ENCODE measurements around the gene LOC128125822.

The LOC128125822 gene

GRCh38 chr6:63573899-63574553, 1.7 kb downstream of the LOC128125822 start:
- 10% methylated on average over 10 of the region's 10 CpGs for WGBS, 2 donors
- H3K4me1 ChIP-seq (ENCODE audit: control insufficient read depth in 1 of 2, insufficient read depth in 2 of 2, low read length in 2 of 2) = no peaks in the 10 kb centered on the region
- no peaks in the 10 kb centered on the region for H3K36me3 ChIP-seq (ENCODE audit: control insufficient read depth in 1 of 2, insufficient read depth in 2 of 2, low read length in 1 of 2)
- DNase-seq (no peak), ATAC-seq (ENCODE audit: low FRiP score) (no peak)
- no peaks in the 10 kb centered on the region for H3K27me3 ChIP-seq (ENCODE audit: control insufficient read depth in 1 of 2, insufficient read depth in 2 of 2, low read length in 1 of 2)
- no peaks in the 10 kb centered on the region for H3K9me3 ChIP-seq (ENCODE audit: control insufficient read depth, low read length)
- intact Hi-C loops (cut with DNase I) = loop anchor here (2.0 to 10.0 kb wide), 3 partner anchors 61 to 128 kb away; partner anchors contain the start of gene PHF3 (in 2 of the 2)
- H3K27ac ChIP-seq (ENCODE audit: low read depth in 1 of 2, low read length in 2 of 2) = peak overlapping the region; percentile 77 to 93
- H3K4me3 ChIP-seq (ENCODE audit: low read length in 2 of 2) = peak overlapping the region; percentile 76 to 90

GRCh38 chr6:63574554-63574900, 2.2 kb downstream of the LOC128125822 start:
- Histone ChIP-seq H3K27me3 (ENCODE audit: control insufficient read depth in 1 of 2, insufficient read depth in 2 of 2, low read length in 1 of 2) (no peaks in the 10 kb centered on the region), H3K36me3 (ENCODE audit: control insufficient read depth in 1 of 2, insufficient read depth in 2 of 2, low read length in 1 of 2) (no peaks in the 10 kb centered on the region), H3K4me1 (ENCODE audit: control insufficient read depth in 1 of 2, insufficient read depth in 2 of 2, low read length in 2 of 2) (no peaks in the 10 kb centered on the region), H3K9me3 (ENCODE audit: control insufficient read depth, low read length) (no peaks in the 10 kb centered on the region), H3K4me3 (ENCODE audit: low read length in 2 of 2) (no peak overlapping the region), H3K27ac (ENCODE audit: low read depth in 1 of 2, low read length in 2 of 2) (no peak overlapping the region)
- intact Hi-C loops (cut with DNase I) = loop anchor here (5.0 to 10.0 kb wide), 2 partner anchors 60 to 128 kb away; partner anchors contain the start of gene PHF3 (in 1 of the 2)
- 78% methylated on average over 2 of the region's 2 CpGs for WGBS, 2 donors
- no peak for ATAC-seq (ENCODE audit: low FRiP score)
- DNase-seq = no peak

- Histone ChIP-seq H3K27ac (ENCODE audit: low read depth in 1 of 2, low read length in 2 of 2) (no peak overlapping the region), H3K27me3 (ENCODE audit: control insufficient read depth in 1 of 2, insufficient read depth in 2 of 2, low read length in 1 of 2) (no peaks in the 10 kb centered on the region), H3K36me3 (ENCODE audit: control insufficient read depth in 1 of 2, insufficient read depth in 2 of 2, low read length in 1 of 2) (peaks cover 0 to 2% of the 10 kb centered on the region in 2 donors), H3K4me1 (ENCODE audit: control insufficient read depth in 1 of 2, insufficient read depth in 2 of 2, low read length in 2 of 2) (no peaks in the 10 kb centered on the region), H3K4me3 (ENCODE audit: low read length in 2 of 2) (no peak overlapping the region), H3K9me3 (ENCODE audit: control insufficient read depth, low read length) (no peaks in the 10 kb centered on the region)
- no peak for ATAC-seq (ENCODE audit: low FRiP score)
- 80 to 84% methylated on average over 3 of the region's 3 CpGs for WGBS, 2 donors
- DNase-seq = no peak
- intact Hi-C loops (cut with DNase I) = loop anchor here in 1 of 2 donors (10.0 kb wide), 1 partner anchor 59 kb away; the partner anchor contains the start of gene PHF3
Measured at GRCh38 chr6:63576147-63576772, 4.0 kb downstream of the LOC128125822 start.

GRCh38 chr6:63576985-63577712, 4.9 kb downstream of the LOC128125822 start:
- no peaks in the 10 kb centered on the region for H3K4me1 ChIP-seq (ENCODE audit: control insufficient read depth in 1 of 2, insufficient read depth in 2 of 2, low read length in 2 of 2)
- H3K9me3 ChIP-seq (ENCODE audit: control insufficient read depth, low read length) = no peaks in the 10 kb centered on the region
- H3K4me3 ChIP-seq (ENCODE audit: low read length in 2 of 2) = no peak overlapping the region
- no peak for ATAC-seq (ENCODE audit: low FRiP score)
- intact Hi-C loops (cut with DNase I) = loop anchor here in 1 of 2 donors (10.0 kb wide), 1 partner anchor 58 kb away; the partner anchor contains the start of gene PHF3
- H3K36me3 ChIP-seq (ENCODE audit: control insufficient read depth in 1 of 2, insufficient read depth in 2 of 2, low read length in 1 of 2) = peaks cover 0 to 2% of the 10 kb centered on the region in 2 donors
- no peaks in the 10 kb centered on the region for H3K27me3 ChIP-seq (ENCODE audit: control insufficient read depth in 1 of 2, insufficient read depth in 2 of 2, low read length in 1 of 2)
- no peak for DNase-seq
- H3K27ac ChIP-seq (ENCODE audit: low read depth in 1 of 2, low read length in 2 of 2) = no peak overlapping the region
- WGBS, 2 donors = 96% methylated on average over 5 of the region's 5 CpGs

DNA sequence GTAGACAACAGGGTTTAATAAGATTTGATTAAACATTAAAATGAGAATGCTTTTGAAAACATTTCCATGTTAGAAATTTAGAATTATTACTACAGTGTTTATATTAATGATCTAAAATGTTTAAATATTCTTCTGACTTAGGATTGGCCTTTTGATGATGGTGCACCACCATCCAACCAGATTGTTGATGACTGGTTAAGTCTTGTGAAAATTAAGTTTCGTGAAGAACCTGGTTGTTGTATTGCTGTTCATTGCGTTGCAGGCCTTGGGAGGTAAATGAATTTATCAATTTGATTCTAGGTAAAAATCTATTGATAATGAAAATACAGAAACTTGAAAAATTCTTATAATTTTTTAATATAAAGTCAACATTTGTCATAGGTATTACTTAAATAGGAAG, 6.5 kb downstream of the LOC128125822 start:
- ATAC-seq (ENCODE audit: low FRiP score) (no peak), DNase-seq (no peak)
- Histone ChIP-seq H3K27me3 (ENCODE audit: control insufficient read depth in 1 of 2, insufficient read depth in 2 of 2, low read length in 1 of 2) (no peaks in the 10 kb centered on the region), H3K9me3 (ENCODE audit: control insufficient read depth, low read length) (no peaks in the 10 kb centered on the region), H3K4me3 (ENCODE audit: low read length in 2 of 2) (no peak overlapping the region), H3K27ac (ENCODE audit: low read depth in 1 of 2, low read length in 2 of 2) (no peak overlapping the region), H3K4me1 (ENCODE audit: control insufficient read depth in 1 of 2, insufficient read depth in 2 of 2, low read length in 2 of 2) (no peaks in the 10 kb centered on the region), H3K36me3 (ENCODE audit: control insufficient read depth in 1 of 2, insufficient read depth in 2 of 2, low read length in 1 of 2) (peaks cover 0 to 2% of the 10 kb centered on the region in 2 donors)
- WGBS, 2 donors = 98 to 100% methylated on average over 2 of the region's 2 CpGs
- intact Hi-C loops (cut with DNase I) = loop anchor here in 1 of 2 donors (10.0 kb wide), 1 partner anchor 56 kb away; the partner anchor contains the start of gene PHF3

GRCh38 chr6:63579937-63580703, 7.8 kb downstream of the LOC128125822 start:
- H3K9me3 ChIP-seq (ENCODE audit: control insufficient read depth, low read length) = no peaks in the 10 kb centered on the region
- H3K4me1 ChIP-seq (ENCODE audit: control insufficient read depth in 1 of 2, insufficient read depth in 2 of 2, low read length in 2 of 2) = no peaks in the 10 kb centered on the region
- 96% methylated on average over 6 of the region's 6 CpGs for whole genome bisulfite sequencing, 2 donors
- no peaks in the 10 kb centered on the region for H3K27me3 ChIP-seq (ENCODE audit: control insufficient read depth in 1 of 2, insufficient read depth in 2 of 2, low read length in 1 of 2)
- H3K27ac ChIP-seq (ENCODE audit: low read depth in 1 of 2, low read length in 2 of 2) = no peak overlapping the region
- intact Hi-C loops (cut with DNase I) = loop anchor here in 1 of 2 donors (10.0 kb wide), 1 partner anchor 55 kb away; the partner anchor contains the start of gene PHF3
- DNase-seq = no peak
- H3K36me3 ChIP-seq (ENCODE audit: control insufficient read depth in 1 of 2, insufficient read depth in 2 of 2, low read length in 1 of 2) = peaks cover 0 to 2% of the 10 kb centered on the region in 2 donors
- no peak for ATAC-seq (ENCODE audit: low FRiP score)
- no peak overlapping the region for H3K4me3 ChIP-seq (ENCODE audit: low read length in 2 of 2)

DNA sequence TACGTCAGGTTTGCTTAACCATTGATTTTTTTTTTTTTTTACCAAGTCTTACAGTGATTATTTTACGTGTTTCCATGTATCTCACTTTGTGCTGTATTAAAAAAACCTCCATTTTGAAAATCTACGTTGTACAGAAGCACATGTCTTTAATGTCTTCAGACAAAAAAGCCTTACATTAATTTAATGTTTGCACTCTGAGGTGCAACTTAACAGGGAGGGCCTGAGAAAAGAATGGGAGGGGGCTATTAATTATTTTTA, 8.4 kb downstream of the LOC128125822 start:
- WGBS, 2 donors = 75 to 80% methylated on average over 3 of the region's 3 CpGs
- intact Hi-C loops (cut with DNase I) = no loop called here
- no peak overlapping the region for H3K27ac ChIP-seq (ENCODE audit: low read depth in 1 of 2, low read length in 2 of 2)
- H3K36me3 ChIP-seq (ENCODE audit: control insufficient read depth in 1 of 2, insufficient read depth in 2 of 2, low read length in 1 of 2) = peaks cover 0 to 2% of the 10 kb centered on the region in 2 donors
- H3K9me3 ChIP-seq (ENCODE audit: control insufficient read depth, low read length) = no peaks in the 10 kb centered on the region
- H3K27me3 ChIP-seq (ENCODE audit: control insufficient read depth in 1 of 2, insufficient read depth in 2 of 2, low read length in 1 of 2) = no peaks in the 10 kb centered on the region
- ATAC-seq (ENCODE audit: low FRiP score) (no peak), DNase-seq (no peak)
- no peak overlapping the region for H3K4me3 ChIP-seq (ENCODE audit: low read length in 2 of 2)
- no peaks in the 10 kb centered on the region for H3K4me1 ChIP-seq (ENCODE audit: control insufficient read depth in 1 of 2, insufficient read depth in 2 of 2, low read length in 2 of 2)

DNA sequence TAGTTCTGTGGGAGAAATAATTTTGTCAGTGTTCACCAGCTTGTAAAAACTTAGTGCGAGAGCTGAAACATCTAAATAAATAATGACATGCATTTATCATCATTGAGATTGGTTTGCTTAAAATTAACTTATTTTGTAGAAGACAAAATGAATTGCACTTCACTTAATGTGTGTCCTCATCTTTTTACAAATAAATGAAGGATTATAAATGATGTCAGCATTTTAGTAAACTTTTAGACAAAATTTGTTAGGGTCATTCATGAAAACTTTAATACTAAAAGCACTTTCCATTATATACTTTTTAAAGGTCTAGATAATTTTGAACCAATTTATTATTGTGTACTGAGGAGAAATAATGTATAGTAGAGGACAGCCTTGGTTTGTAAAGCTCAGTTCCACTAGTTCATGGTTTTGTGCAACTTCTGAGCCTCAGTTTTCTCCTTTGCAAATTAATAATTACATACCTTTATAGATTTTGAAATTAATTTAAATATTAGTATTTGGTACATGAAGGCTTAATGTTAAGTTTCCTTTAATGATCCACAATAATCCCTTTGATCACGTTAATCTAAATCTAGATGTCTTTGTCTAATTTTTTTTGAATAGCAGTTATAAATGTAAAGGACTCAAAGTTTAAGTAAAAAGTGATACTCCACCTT, 9.2 kb downstream of the LOC128125822 start:
- Histone ChIP-seq H3K36me3 (ENCODE audit: control insufficient read depth in 1 of 2, insufficient read depth in 2 of 2, low read length in 1 of 2) (peaks cover 0 to 2% of the 10 kb centered on the region in 2 donors), H3K27ac (ENCODE audit: low read depth in 1 of 2, low read length in 2 of 2) (no peak overlapping the region), H3K4me1 (ENCODE audit: control insufficient read depth in 1 of 2, insufficient read depth in 2 of 2, low read length in 2 of 2) (no peaks in the 10 kb centered on the region), H3K4me3 (ENCODE audit: low read length in 2 of 2) (no peak overlapping the region), H3K9me3 (ENCODE audit: control insufficient read depth, low read length) (no peaks in the 10 kb centered on the region), H3K27me3 (ENCODE audit: control insufficient read depth in 1 of 2, insufficient read depth in 2 of 2, low read length in 1 of 2) (no peaks in the 10 kb centered on the region)
- ATAC-seq (ENCODE audit: low FRiP score) (no peak), DNase-seq (no peak)
- intact Hi-C loops (cut with DNase I) = no loop called here
- WGBS, 2 donors = 91 to 95% methylated on average over 2 of the region's 2 CpGs

All from aorta (tissue), 5 donors.